Measurements from ENCODE around the gene NAXE. TPM values are rescaled to one million over a fixed set of nuclear protein-coding genes. Genes with fewer than 3 reads are reported as not detected.

Gene NAXE
- total RNA-seq, 2 experiments from 2014 or later, result 79.9 to 82.0 TPM

GRCh38 chr1:156592910-156593660, 1.5 kb downstream of the NAXE start:
- Mint-ChIP-seq H3K27ac (peak overlapping the region; percentile 75), H3K9me3 (ENCODE audit: low read depth) (no peaks in the 10 kb centered on the region), H3K4me3 (peak overlapping the region; percentile 80), H3K36me3 (ENCODE audit: low read depth) (peaks cover 34% of the 10 kb centered on the region), H3K27me3 (no peaks in the 10 kb centered on the region), H3K4me1 (peaks cover 28% of the 10 kb centered on the region)
- POLR2A ChIA-PET, result interaction anchor here (0.6 to 1.6 kb wide), 3 partner anchors 65 to 123 kb away, joined by 3 to 6 read pairs (median 3); no protein-coding TSS in a partner anchor
- CTCF ChIA-PET, result interaction anchor here (0.6 to 2.4 kb wide), 12 partner anchors 7 to 237 kb away, joined by 3 to 19 read pairs (median 3); partner anchors contain the start of gene GPATCH4
- no peak for DNase-seq
- intact Hi-C loops (cut with DNase I, micrococcal nuclease), result loop anchor here in 1 of 2 experiments (1.0 to 5.0 kb wide), 2 partner anchors 8 to 111 kb away; partner anchors contain the start of gene GPATCH4
- no peak for ATAC-seq

GRCh38 chr1:156593661-156593989, 2.0 kb downstream of the NAXE start:
- Mint-ChIP-seq H3K36me3 (ENCODE audit: low read depth) (peaks cover 39% of the 10 kb centered on the region), H3K27me3 (no peaks in the 10 kb centered on the region), H3K4me1 (peaks cover 33% of the 10 kb centered on the region), H3K4me3 (no peak overlapping the region), H3K27ac (no peak overlapping the region), H3K9me3 (ENCODE audit: low read depth) (no peaks in the 10 kb centered on the region)
- DNase-seq (no peak), ATAC-seq (no peak)
- ChIA-PET POLR2A (interaction anchor here (0.6 to 1.1 kb wide), 2 partner anchors 65 to 148 kb away, joined by 3 read pairs; no protein-coding TSS in a partner anchor), CTCF (interaction anchor here (0.7 to 2.1 kb wide), 6 partner anchors 11 to 209 kb away, joined by 3 to 6 read pairs (median 4); no protein-coding TSS in a partner anchor)
- intact Hi-C loops (cut with DNase I, micrococcal nuclease), result loop anchor here in 1 of 2 experiments (5.0 kb wide), 1 partner anchor 111 kb away; no protein-coding TSS in a partner anchor

DNA sequence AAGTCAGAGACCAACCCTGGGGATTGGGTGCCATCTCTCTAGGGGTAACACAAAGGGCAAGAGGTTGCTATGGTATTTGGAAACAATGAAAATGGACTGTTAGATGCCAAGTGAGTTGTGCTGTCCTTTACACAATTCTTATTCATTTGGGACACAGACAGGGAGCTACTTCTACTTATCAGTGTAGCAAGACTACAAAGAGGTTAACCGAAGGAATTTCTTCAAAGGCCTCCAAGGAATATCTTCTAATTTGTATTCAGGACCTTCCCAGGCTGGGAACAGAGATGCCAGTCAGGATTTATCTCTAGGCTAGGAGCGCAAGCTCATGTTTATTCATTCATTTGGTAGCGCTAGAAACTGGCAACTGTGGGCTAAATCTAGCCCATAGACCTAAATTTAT, 2.6 kb downstream of the NAXE start:
- Mint-ChIP-seq H3K36me3 (ENCODE audit: low read depth) (peaks cover 44% of the 10 kb centered on the region), H3K4me1 (peaks cover 38% of the 10 kb centered on the region), H3K27me3 (no peaks in the 10 kb centered on the region), H3K27ac (no peak overlapping the region), H3K4me3 (no peak overlapping the region), H3K9me3 (ENCODE audit: low read depth) (no peaks in the 10 kb centered on the region)
- intact Hi-C loops (cut with DNase I, micrococcal nuclease), result loop anchor here in 1 of 2 experiments (5.0 kb wide), 1 partner anchor 112 kb away; no protein-coding TSS in a partner anchor
- CTCF ChIA-PET, result interaction anchor here (0.7 to 1.4 kb wide), 5 partner anchors 9 to 208 kb away, joined by 3 to 5 read pairs (median 3); no protein-coding TSS in a partner anchor
- DNase-seq, result no peak
- no peak for ATAC-seq
- POLR2A ChIA-PET, result interaction anchor here (0.6 to 1.1 kb wide), 2 partner anchors 66 to 147 kb away, joined by 3 read pairs; no protein-coding TSS in a partner anchor

DNA sequence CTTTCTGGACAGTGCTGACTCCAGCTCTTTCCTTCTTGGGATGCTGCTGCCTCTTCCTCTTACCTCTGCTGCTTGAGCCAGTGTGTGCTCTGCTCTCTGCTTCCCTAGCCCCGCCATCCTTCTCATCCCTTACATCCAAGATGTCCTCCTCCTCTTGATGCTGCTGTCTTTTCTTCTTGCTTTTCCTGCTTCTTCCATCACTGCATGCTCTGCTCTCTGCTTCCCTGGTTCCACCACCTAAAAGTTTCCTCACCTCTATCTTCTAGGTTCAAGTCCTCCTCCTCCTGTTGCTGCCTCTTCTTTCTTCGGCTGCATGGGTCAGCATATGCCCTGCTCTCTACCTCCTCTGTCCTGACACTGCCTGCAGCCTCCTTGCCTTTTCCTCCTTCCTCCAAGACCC, 3.4 kb downstream of the NAXE start:
- Mint-ChIP-seq H3K27ac (peak overlapping the region; percentile 22), H3K27me3 (no peaks in the 10 kb centered on the region), H3K36me3 (ENCODE audit: low read depth) (peaks cover 49% of the 10 kb centered on the region), H3K4me3 (no peak overlapping the region), H3K9me3 (ENCODE audit: low read depth) (no peaks in the 10 kb centered on the region), H3K4me1 (peaks cover 44% of the 10 kb centered on the region)
- ATAC-seq (no peak), DNase-seq (no peak)
- POLR2A ChIA-PET, result interaction anchor here (0.7 kb wide), 1 partner anchor 45 kb away, joined by 7 read pairs; no protein-coding TSS in a partner anchor
- CTCF ChIA-PET, result interaction anchor here (0.8 to 1.3 kb wide), 2 partner anchors 15 to 114 kb away, joined by 3 to 4 read pairs; no protein-coding TSS in a partner anchor
- intact Hi-C loops (cut with DNase I, micrococcal nuclease), result no loop called here

GRCh38 chr1:156596426-156596825, 4.8 kb downstream of the NAXE start:
- ChIA-PET POLR2A (no interaction called here), CTCF (interaction anchor here (0.7 to 1.7 kb wide), 5 partner anchors 8 to 211 kb away, joined by 3 to 7 read pairs (median 4); no protein-coding TSS in a partner anchor)
- H3K27me3 Mint-ChIP-seq, result no peaks in the 10 kb centered on the region
- no peak overlapping the region for H3K4me3 Mint-ChIP-seq
- H3K36me3 Mint-ChIP-seq (ENCODE audit: low read depth), result peaks cover 60% of the 10 kb centered on the region
- H3K27ac Mint-ChIP-seq, result peak overlapping the region; percentile 73
- DNase-seq (no peak), ATAC-seq (no peak)
- peaks cover 45% of the 10 kb centered on the region for H3K4me1 Mint-ChIP-seq
- H3K9me3 Mint-ChIP-seq (ENCODE audit: low read depth), result no peaks in the 10 kb centered on the region
- intact Hi-C loops (cut with DNase I, micrococcal nuclease), result no loop called here

DNA sequence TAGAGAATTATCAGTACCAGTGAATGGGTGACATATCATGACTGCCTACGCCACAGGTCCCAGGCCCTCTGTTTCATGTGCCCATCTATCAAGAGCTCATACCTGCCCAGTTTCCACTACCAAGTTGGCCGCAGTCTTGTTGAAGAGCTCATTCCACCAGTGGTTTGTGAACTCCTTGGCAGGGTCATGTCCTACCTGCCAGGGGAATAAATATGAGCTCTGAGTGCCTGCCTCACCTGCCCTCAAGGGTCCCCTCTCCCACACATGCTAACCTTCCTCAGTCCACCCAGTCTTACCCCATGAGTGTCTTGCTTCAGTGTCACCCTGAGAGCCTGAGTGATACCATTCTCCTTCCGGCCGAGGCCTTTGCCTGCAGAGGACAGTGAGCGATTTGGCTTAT, 6.5 kb downstream of the NAXE start:
- DNase-seq (no peak), ATAC-seq (no peak)
- Mint-ChIP-seq H3K9me3 (ENCODE audit: low read depth) (no peaks in the 10 kb centered on the region), H3K36me3 (ENCODE audit: low read depth) (peaks cover 52% of the 10 kb centered on the region), H3K27me3 (no peaks in the 10 kb centered on the region), H3K4me3 (no peak overlapping the region), H3K4me1 (peaks cover 49% of the 10 kb centered on the region), H3K27ac (peak overlapping the region; percentile 48)
- intact Hi-C loops (cut with DNase I, micrococcal nuclease), result no loop called here
- ChIA-PET CTCF (interaction anchor here (0.6 to 3.6 kb wide), 9 partner anchors 10 to 213 kb away, joined by 3 to 17 read pairs (median 3); no protein-coding TSS in a partner anchor), POLR2A (no interaction called here)

- ChIA-PET POLR2A (no interaction called here), CTCF (interaction anchor here (0.6 to 3.6 kb wide), 10 partner anchors 7 to 214 kb away, joined by 3 to 19 read pairs (median 6); partner anchors contain the start of gene NAXE)
- H3K27me3 Mint-ChIP-seq, result no peaks in the 10 kb centered on the region
- H3K9me3 Mint-ChIP-seq (ENCODE audit: low read depth), result no peaks in the 10 kb centered on the region
- peaks cover 47% of the 10 kb centered on the region for H3K4me1 Mint-ChIP-seq
- peak overlapping the region; percentile 48 for H3K27ac Mint-ChIP-seq
- H3K4me3 Mint-ChIP-seq, result no peak overlapping the region
- no peak for ATAC-seq
- intact Hi-C loops (cut with DNase I, micrococcal nuclease), result no loop called here
- peaks cover 49% of the 10 kb centered on the region for H3K36me3 Mint-ChIP-seq (ENCODE audit: low read depth)
- DNase-seq, result no peak
Observed at GRCh38 chr1:156598731-156599432, 7.3 kb downstream of the NAXE start.

GRCh38 chr1:156599811-156600210, 8.2 kb downstream of the NAXE start:
- intact Hi-C loops (cut with DNase I, micrococcal nuclease), result loop anchor here (2.0 to 10.0 kb wide), 4 partner anchors 98 to 535 kb away; partner anchors contain the start of genes ETV3 (in 1 of the 2) and MEF2D (in 1 of the 2)
- Mint-ChIP-seq H3K36me3 (ENCODE audit: low read depth) (peaks cover 49% of the 10 kb centered on the region), H3K4me1 (peaks cover 45% of the 10 kb centered on the region), H3K27me3 (no peaks in the 10 kb centered on the region), H3K4me3 (peak overlapping the region; percentile 97), H3K27ac (peak overlapping the region; percentile 99), H3K9me3 (ENCODE audit: low read depth) (no peaks in the 10 kb centered on the region)
- DNase-seq, result no peak
- ChIA-PET CTCF (interaction anchor here (0.7 to 3.6 kb wide), 9 partner anchors 8 to 215 kb away, joined by 4 to 19 read pairs (median 7); partner anchors contain the start of gene NAXE), POLR2A (interaction anchor here (1.0 kb wide), 1 partner anchor 143 kb away, joined by 5 read pairs; no protein-coding TSS in a partner anchor)
- peak; percentile 71 for ATAC-seq

- intact Hi-C loops (cut with DNase I, micrococcal nuclease), result loop anchor here (1.0 to 10.0 kb wide), 9 partner anchors 8 to 534 kb away; partner anchors contain the start of genes ETV3 (in 1 of the 2), MEF2D (in 1 of the 2), NAXE (in 1 of the 2) and PRCC (in 1 of the 2)
- peak overlapping the region; percentile 99 for H3K27ac Mint-ChIP-seq
- ChIA-PET CTCF (interaction anchor here (0.6 to 3.6 kb wide), 9 partner anchors 9 to 216 kb away, joined by 3 to 19 read pairs (median 4); partner anchors contain the start of gene NAXE), POLR2A (interaction anchor here (0.6 to 1.0 kb wide), 2 partner anchors 96 to 143 kb away, joined by 4 to 5 read pairs; no protein-coding TSS in a partner anchor)
- H3K36me3 Mint-ChIP-seq (ENCODE audit: low read depth), result peaks cover 40% of the 10 kb centered on the region
- H3K9me3 Mint-ChIP-seq (ENCODE audit: low read depth), result no peaks in the 10 kb centered on the region
- DNase-seq (peak; percentile 27), ATAC-seq (peak; percentile 2)
- peak overlapping the region; percentile 97 for H3K4me3 Mint-ChIP-seq
- H3K4me1 Mint-ChIP-seq, result peaks cover 45% of the 10 kb centered on the region
- no peaks in the 10 kb centered on the region for H3K27me3 Mint-ChIP-seq
Observed at GRCh38 chr1:156600733-156601121, 9.2 kb downstream of the NAXE start.

DNA sequence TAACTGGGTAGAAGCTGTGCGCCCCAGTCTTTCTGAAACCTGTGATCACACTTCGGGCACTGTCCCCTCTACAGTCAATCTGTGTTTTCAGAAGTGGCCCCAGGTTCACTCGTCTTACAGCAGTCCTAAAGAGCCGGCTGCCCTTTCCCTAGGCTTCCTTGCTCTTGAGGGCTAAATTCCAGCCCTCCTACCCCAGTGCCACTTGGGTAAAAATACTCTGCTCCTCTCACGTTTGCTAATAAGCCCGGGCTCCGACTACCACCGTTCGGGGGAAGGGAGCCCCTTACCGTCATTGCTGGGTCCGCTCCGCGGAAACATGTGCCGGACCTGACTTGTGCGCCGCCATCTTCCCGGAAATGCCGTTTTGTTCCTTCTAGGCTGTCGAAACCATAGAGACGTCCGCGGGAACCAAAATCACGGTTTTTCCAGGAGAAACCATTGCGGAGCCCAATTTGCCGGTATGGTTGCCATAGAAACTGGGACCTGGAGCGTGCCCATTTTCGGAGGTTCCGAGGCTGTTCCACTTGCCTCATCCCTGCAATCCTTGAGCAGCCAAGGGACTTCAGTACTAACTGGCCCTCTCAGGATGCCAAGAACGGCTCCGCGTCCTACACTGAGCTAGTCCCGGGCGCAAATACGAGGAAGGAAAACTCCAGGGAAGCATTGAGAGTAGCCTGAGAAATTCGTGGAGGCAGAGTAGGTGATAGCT, 9.7 kb downstream of the NAXE start, which contains the start of gene GPATCH4:
Gene GPATCH4, minus strand, starts transcription at position 358 of the 709 bp plus-strand sequence.
- Mint-ChIP-seq H3K9me3 (ENCODE audit: low read depth) (no peaks in the 10 kb centered on the region), H3K27ac (peak within 1 kb of the TSS; percentile 99), H3K4me3 (peak within 1 kb of the TSS; percentile 97), H3K4me1 (peaks cover 45% of the 10 kb centered on the region), H3K36me3 (ENCODE audit: low read depth) (peaks cover 39% of the 10 kb centered on the region), H3K27me3 (no peaks in the 10 kb centered on the region)
- CTCF ChIA-PET, result interaction anchor here (0.8 to 3.6 kb wide), 9 partner anchors 9 to 216 kb away, joined by 3 to 19 read pairs (median 4); partner anchors contain the start of gene NAXE
- ATAC-seq, result peak; percentile 76
- intact Hi-C loops (cut with DNase I, micrococcal nuclease), result loop anchor here (1.0 to 10.0 kb wide), 9 partner anchors 9 to 534 kb away; partner anchors contain the start of genes ETV3 (in 1 of the 2), MEF2D (in 1 of the 2), NAXE (in 1 of the 2) and PRCC (in 1 of the 2)
- POLR2A ChIA-PET, result interaction anchor here (0.6 to 1.0 kb wide), 3 partner anchors 10 to 100 kb away, joined by 3 to 8 read pairs (median 5); partner anchors contain the start of gene MEF2D
- peak; percentile 89 for DNase-seq

All from activated CD4-positive, alpha-beta T cell treated with anti-CD3 and anti-CD28 coated beads for 36 hours (primary cell).